IMR-90 (cell line): ENCODE data around the gene RAB1B. TPM values are rescaled to one million over a fixed set of nuclear protein-coding genes. Genes with fewer than 3 reads are reported as not detected.

Source experiments
- ATAC-seq: fragments of 200-7000 bp; cut with Tn5 transposase; 2 replicates; pipeline ENCODE4 v1.9.1; 2020; ENCODE audit warnings: low read depth, mild to moderate bottlenecking, moderate library complexity
- BruUV-seq: library from RNA; stranded (reverse); fragments of 400-500 nt; replicated peaks from 2 replicates; lab custom pipeline; 2021; lab: Mats Ljungman, UMichigan
- CTCF ChIA-PET: fragments of 300-600 bp; formaldehyde crosslinking; extraction: SDS; loops from one replicate; lab custom pipeline; 2021; ENCODE audit warnings: antibody characterized with exemption; lab: Yijun Ruan, JAX
- POLR2A ChIA-PET: fragments of 300-600 bp; sonication (Branson Sonifier 250); formaldehyde crosslinking; loops from one replicate; lab custom pipeline; 2022; ENCODE audit warnings: antibody characterized with exemption; ENCODE audit not compliant: unreplicated experiment; lab: Charles Lee
- DNase-seq: peaks from one replicate; pipeline ENCODE4 v3.0.0; 2013
- H2AFZ ChIP-seq: replicated peaks from 2 replicates; pipeline ENCODE3; 2013; ENCODE audit warnings: low read length, mild to moderate bottlenecking; ENCODE audit not compliant: poor library complexity
- H2AK5ac ChIP-seq: 2 replicates; pipeline ENCODE4 v1.6.1; 2013; ENCODE audit warnings: low read depth, low read length, inconsistent platforms
- H2AK9ac ChIP-seq: replicated peaks from 2 replicates; pipeline ENCODE3; 2013; ENCODE audit warnings: mild to moderate bottlenecking, low read depth, low read length, moderate library complexity; ENCODE audit not compliant: poor library complexity
- H2BK120ac ChIP-seq: 2 replicates; pipeline ENCODE4 v1.6.1; 2013; ENCODE audit warnings: low read depth, low read length, inconsistent platforms
- H2BK15ac ChIP-seq: 3 replicates; pipeline ENCODE4 v1.6.1; 2013; ENCODE audit warnings: low read depth, low read length, inconsistent platforms
- H2BK20ac ChIP-seq: 2 replicates; pipeline ENCODE4 v1.6.1; 2013; ENCODE audit warnings: low read depth, mild to moderate bottlenecking, inconsistent platforms, low read length, moderate library complexity
- H2BK5ac ChIP-seq: 2 replicates; pipeline ENCODE4 v1.6.1; 2013; ENCODE audit warnings: mild to moderate bottlenecking, low read depth, low read length, inconsistent platforms; ENCODE audit not compliant: poor library complexity, severe bottlenecking
- H3K14ac ChIP-seq: replicated peaks from 2 replicates; pipeline ENCODE4 v1.6.1; 2013; ENCODE audit warnings: low read depth, low read length, inconsistent platforms
- H3K18ac ChIP-seq: 2 replicates; pipeline ENCODE4 v1.6.1; 2013; ENCODE audit warnings: low read depth, low read length, control low read depth
- H3K23ac ChIP-seq: 2 replicates; pipeline ENCODE4 v1.6.1; 2013; ENCODE audit warnings: low read depth, low read length, inconsistent platforms
- H3K27ac ChIP-seq: 2 replicates; pipeline ENCODE4 v1.5.1; 2013; ENCODE audit warnings: mild to moderate bottlenecking, control low read depth, low read length; ENCODE audit not compliant: insufficient read depth
- H3K27me3 ChIP-seq: 2 replicates; pipeline ENCODE4 v1.6.1; 2013; ENCODE audit warnings: low read length; ENCODE audit not compliant: control insufficient read depth, insufficient read depth
- H3K36me3 ChIP-seq: 2 replicates; pipeline ENCODE4 v1.6.1; 2013; ENCODE audit warnings: low read length, mixed read lengths; ENCODE audit not compliant: control insufficient read depth, insufficient read depth
- H3K4ac ChIP-seq: 2 replicates; pipeline ENCODE4 v1.6.1; 2013; ENCODE audit warnings: low read depth, low read length, inconsistent platforms
- H3K4me1 ChIP-seq: 2 replicates; pipeline ENCODE4 v1.6.1; 2013; ENCODE audit warnings: low read length, mixed read lengths; ENCODE audit not compliant: control insufficient read depth, insufficient read depth
- H3K4me2 ChIP-seq: 2 replicates; pipeline ENCODE4 v1.6.1; 2013; ENCODE audit warnings: low read depth, mild to moderate bottlenecking, control low read depth, low read length, moderate library complexity
- H3K4me3 ChIP-seq: 2 replicates; pipeline ENCODE4 v1.5.1; 2013; ENCODE audit warnings: low read depth, mild to moderate bottlenecking, control low read depth, low read length, moderate library complexity; ENCODE audit not compliant: insufficient read depth
- H3K56ac ChIP-seq: 2 replicates; pipeline ENCODE4 v1.6.1; 2013; ENCODE audit warnings: low read length, inconsistent platforms; ENCODE audit not compliant: insufficient read depth; ENCODE audit errors: extremely low read depth
- H3K79me1 ChIP-seq, 2 experiments: 2 replicates each; pipeline ENCODE4 v1.6.1; 2013; ENCODE audit warnings: low read length in 2 of 2, inconsistent platforms in 1 of 2, low read depth in 1 of 2
- H3K9ac ChIP-seq: 2 replicates; pipeline ENCODE4 v1.6.1; 2013; ENCODE audit warnings: low read depth, low read length, control low read depth
- H3K9me1 ChIP-seq: 2 replicates; pipeline ENCODE4 v1.6.1; 2013; ENCODE audit warnings: low read length, inconsistent platforms; ENCODE audit not compliant: insufficient read depth
- H3K9me3 ChIP-seq: 2 replicates; pipeline ENCODE4 v1.6.1; 2013; ENCODE audit warnings: low read length; ENCODE audit not compliant: control insufficient read depth, insufficient read depth
- H4K20me1 ChIP-seq: 2 replicates; pipeline ENCODE4 v1.6.1; 2013; ENCODE audit warnings: low read length, inconsistent platforms; ENCODE audit not compliant: insufficient read depth
- H4K5ac ChIP-seq: 2 replicates; pipeline ENCODE4 v1.6.1; 2013; ENCODE audit warnings: mild to moderate bottlenecking, low read depth, low read length, control low read depth
- H4K8ac ChIP-seq, 2 experiments: 2 replicates each; pipeline ENCODE4 v1.6.1; 2013; ENCODE audit warnings: low read depth in 2 of 2, low read length in 2 of 2, control low read depth in 1 of 2, inconsistent platforms in 1 of 2
- H4K91ac ChIP-seq: 2 replicates; pipeline ENCODE4 v1.6.1; 2013; ENCODE audit warnings: low read depth, low read length, inconsistent platforms; ENCODE audit not compliant: insufficient read depth
- CEBPB ChIP-seq: IDR thresholded peaks from 2 replicates; pipeline ENCODE4 v1.6.1; 2012; ENCODE audit warnings: low read depth, low read length, improper control_type of control experiment
- CHD1 ChIP-seq: IDR thresholded peaks from 2 replicates; pipeline ENCODE4 v1.6.1; 2012; ENCODE audit warnings: low read depth, low read length, improper control_type of control experiment
- ELK1 ChIP-seq: fragments of 150-350 bp; IDR thresholded peaks from 2 replicates; pipeline ENCODE4 v1.6.1; 2016; ENCODE audit warnings: low read depth, mild to moderate bottlenecking, low read length, moderate library complexity, borderline replicate concordance
- FOS ChIP-seq: fragments of 150-350 bp; IDR thresholded peaks from 2 replicates; pipeline ENCODE4 v1.6.1; 2016; ENCODE audit warnings: low read depth, low read length
- MAZ ChIP-seq: IDR thresholded peaks from 2 replicates; pipeline ENCODE4 v1.6.1; 2012; ENCODE audit warnings: low read depth, mild to moderate bottlenecking, low read length, improper control_type of control experiment, moderate library complexity, borderline replicate concordance
- MXI1 ChIP-seq: IDR thresholded peaks from 2 replicates; pipeline ENCODE4 v1.6.1; 2012; ENCODE audit warnings: low read depth, mild to moderate bottlenecking, low read length, moderate library complexity, borderline replicate concordance
- NFE2L2 ChIP-seq: fragments of 150-350 bp; IDR thresholded peaks from 2 replicates; pipeline ENCODE4 v1.6.1; 2016; ENCODE audit warnings: low read depth, mild to moderate bottlenecking, low read length
- RAD21 ChIP-seq: IDR thresholded peaks from 2 replicates; pipeline ENCODE4 v1.6.1; 2012; ENCODE audit warnings: low read length, improper control_type of control experiment
- RCOR1 ChIP-seq: IDR thresholded peaks from 2 replicates; pipeline ENCODE4 v1.6.1; 2012; ENCODE audit warnings: mild to moderate bottlenecking, low read length, improper control_type of control experiment; ENCODE audit not compliant: insufficient replicate concordance
- RFX5 ChIP-seq: IDR thresholded peaks from 2 replicates; pipeline ENCODE4 v1.8.0; 2012; ENCODE audit warnings: low read depth, mild to moderate bottlenecking, low read length, moderate library complexity
- WGBS, 2 experiments: methylation state at CpG; one replicate each; pipeline versions ENCODE4 v1.1.5 to v1.1.7; 2013; ENCODE audit warnings: missing lambda C conversion rate in 2 of 2; ENCODE audit not compliant: insufficient read length in 1 of 2; ENCODE audit errors: extremely low coverage in 2 of 2; 5-methylcytosine and 5-hydroxymethylcytosine counted together
- dilution Hi-C: fragments of 300-500 bp; cut with HindIII; formaldehyde crosslinking; loops from one replicate; pipeline ENCODE4 v1.14.3; 2018; ENCODE audit warnings: low sequenced_read_pairs; ENCODE audit not compliant: unreplicated experiment
- in situ Hi-C: fragments of 300-500 bp; cut with MboI; formaldehyde crosslinking; loops from 3 replicates; pipeline ENCODE4 v1.14.3; 2019; ENCODE audit warnings: low sequenced_read_pairs, inconsistent platforms, mixed read lengths
- intact Hi-C: fragments of 100-400 bp; cut with micrococcal nuclease; formaldehyde crosslinking; loops from 2 replicates; pipeline ENCODE4 v1.10.0; 2022
- polyA plus RNA-seq, 3 experiments: library from polyadenylated mRNA; depleted of rRNA; stranded (reverse); fragments of >200 nt; gene quantifications; 2 replicates each; pipeline ENCODE4 v1.2.3, GENCODE V29; 2012; ENCODE audit warnings: low replicate concordance in 1 of 3
- total RNA-seq: library from RNA; depleted of rRNA; stranded (reverse); fragments of >200 nt; gene quantifications from 2 replicates; pipeline ENCODE4 v1.2.3, GENCODE V29; 2012
- TF ChIP-seq, protein P1 (sequence below): fragments of 150-350 bp; IDR thresholded peaks from 2 replicates; pipeline ENCODE4 v1.6.1; 2017; ENCODE audit warnings: mild to moderate bottlenecking, antibody characterized with exemption, low read length, low read depth

The RAB1B gene
- total and polyA plus RNA-seq, 2 of the 4 experiments (the other 2 are of a cell fraction) = 83.7 to 248 TPM

DNA sequence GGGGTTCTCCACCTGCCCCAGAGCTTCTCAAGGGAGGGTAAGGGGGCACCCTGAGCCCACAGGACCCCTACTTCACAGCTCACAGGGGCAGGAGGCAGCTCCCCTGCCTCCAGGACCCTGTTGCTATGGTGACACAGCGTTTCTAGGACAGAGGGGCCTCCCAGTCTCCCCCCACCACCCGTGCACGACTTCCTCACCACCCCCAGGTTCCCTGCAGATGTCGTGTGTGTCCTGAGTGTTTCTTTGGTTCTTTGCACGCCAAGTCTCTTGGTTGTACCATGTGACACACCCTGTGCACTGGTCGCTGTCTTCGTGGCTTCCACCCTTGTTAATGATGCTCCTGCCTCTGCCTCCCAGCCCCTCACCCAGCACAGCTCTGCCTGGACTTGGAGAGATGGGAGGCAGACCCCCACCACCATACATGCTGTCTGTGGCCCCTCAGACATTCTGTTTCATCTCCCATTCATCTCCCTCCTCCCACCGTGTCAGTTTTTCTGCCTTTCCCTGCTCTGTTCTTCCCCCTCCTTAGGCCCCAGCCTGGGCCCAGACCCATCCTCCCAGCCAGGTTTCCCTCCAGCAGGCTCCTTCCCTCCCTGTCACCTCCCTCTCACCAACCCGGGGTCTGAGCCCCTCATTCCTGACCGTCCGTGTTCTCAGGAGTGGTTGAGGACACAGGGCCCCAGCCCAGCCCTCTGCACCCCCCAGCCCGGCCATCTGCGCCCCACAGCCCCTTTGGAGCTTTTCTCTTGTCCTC lies 24.5 kb upstream of the RAB1B start:
- no peak overlapping the region for H4K8ac ChIP-seq
- no peak overlapping the region for H2BK20ac ChIP-seq
- intact Hi-C loops (no loop called here), dilution Hi-C loops (no loop called here), in situ Hi-C loops (no loop called here)
- H3K4me2 ChIP-seq = no peak overlapping the region
- no peak overlapping the region for H2AK5ac ChIP-seq
- no peaks in the 10 kb centered on the region for H3K9me3 ChIP-seq
- CTCF ChIA-PET = interaction anchor here (0.6 kb wide), 1 partner anchor 36 kb away, joined by 3 read pairs; no protein-coding TSS in a partner anchor
- ATAC-seq (no peak), DNase-seq (no peak)
- H2BK15ac ChIP-seq = no peak overlapping the region
- H3K9me1 ChIP-seq = no peaks in the 10 kb centered on the region
- no peak overlapping the region for H3K14ac ChIP-seq
- no peaks in the 10 kb centered on the region for H4K20me1 ChIP-seq
- no peak overlapping the region for H2AFZ ChIP-seq
- no peak overlapping the region for H2BK120ac ChIP-seq
- no peak overlapping the region for H3K4me3 ChIP-seq
- no peaks in the 10 kb centered on the region for H3K4me1 ChIP-seq
- POLR2A ChIA-PET = no interaction called here
- no peaks in the 10 kb centered on the region; a peak in 1 of 4 replicates for H3K79me1 ChIP-seq
- H3K18ac ChIP-seq = no peak overlapping the region
- 72% methylated on average over 9 of the region's 13 CpGs; no CpG with 5 or more reads in 1 of the 2 experiments for WGBS, 2 experiments
- TF ChIP-seq FOS (no peak), RFX5 (no peak), MAZ (no peak), NFE2L2 (no peak), MXI1 (no peak), RCOR1 (no peak), CHD1 (no peak), ELK1 (no peak), RAD21 (no peak), CEBPB (no peak)
- TF ChIP-seq, protein P1, sequence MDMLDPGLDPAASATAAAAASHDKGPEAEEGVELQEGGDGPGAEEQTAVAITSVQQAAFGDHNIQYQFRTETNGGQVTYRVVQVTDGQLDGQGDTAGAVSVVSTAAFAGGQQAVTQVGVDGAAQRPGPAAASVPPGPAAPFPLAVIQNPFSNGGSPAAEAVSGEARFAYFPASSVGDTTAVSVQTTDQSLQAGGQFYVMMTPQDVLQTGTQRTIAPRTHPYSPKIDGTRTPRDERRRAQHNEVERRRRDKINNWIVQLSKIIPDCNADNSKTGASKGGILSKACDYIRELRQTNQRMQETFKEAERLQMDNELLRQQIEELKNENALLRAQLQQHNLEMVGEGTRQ = no peak
- H3K56ac ChIP-seq = no peak overlapping the region
- BruUV-seq = TSS peak; percentile 54
- peak overlapping the region; percentile 22 for H2AK9ac ChIP-seq
- no peak overlapping the region for H4K91ac ChIP-seq
- H3K4ac ChIP-seq = no peak overlapping the region
- peaks cover 45% of the 10 kb centered on the region for H3K36me3 ChIP-seq
- no peak overlapping the region for H3K27ac ChIP-seq
- H3K9ac ChIP-seq = no peak overlapping the region
- H3K23ac ChIP-seq = no peak overlapping the region
- H2BK5ac ChIP-seq = no peak overlapping the region
- H4K5ac ChIP-seq = no peak overlapping the region
- no peaks in the 10 kb centered on the region for H3K27me3 ChIP-seq
